H1 (cell line): ENCODE measurements around the gene C3orf22. TPM values are rescaled to one million over a fixed set of nuclear protein-coding genes. Genes with fewer than 3 reads are reported as not detected.

Experiments used
- GTF2F1 ChIP-seq: IDR thresholded peaks from 2 replicates; pipeline ENCODE4 v1.6.1; 2012; ENCODE audit warnings: low read depth, low read length, improper control_type of control experiment, borderline replicate concordance
- HDAC2 ChIP-seq, 2 experiments: fragments of 300-600 bp in 1 of 2; sonication (generic) in 1 of 2; IDR thresholded peaks; 2 replicates each; pipeline ENCODE4 v1.6.1; 2011 to 2012; ENCODE audit warnings: low read depth in 2 of 2, low read length in 2 of 2, mild to moderate bottlenecking in 2 of 2, moderate library complexity in 2 of 2, borderline replicate concordance in 1 of 2, inconsistent platforms in 1 of 2
- HDAC6 ChIP-seq: IDR thresholded peaks from one replicate; pipeline ENCODE4 v1.7.1; 2012; ENCODE audit warnings: low read depth, mild to moderate bottlenecking, inconsistent platforms, low read length, moderate library complexity
- JUN ChIP-seq: IDR thresholded peaks from 2 replicates; pipeline ENCODE4 v1.6.1; 2011; ENCODE audit warnings: low read depth, mild to moderate bottlenecking, improper control_type of control experiment, low read length
- MAFK ChIP-seq: IDR thresholded peaks from 2 replicates; pipeline ENCODE4 v1.6.1; 2012; ENCODE audit warnings: low read depth, mild to moderate bottlenecking, improper control_type of control experiment, low read length
- RFX5 ChIP-seq: IDR thresholded peaks from 2 replicates; pipeline ENCODE4 v1.6.1; 2011; ENCODE audit warnings: low read depth, low read length, improper control_type of control experiment, borderline replicate concordance
- SIN3A ChIP-seq, 2 experiments: IDR thresholded peaks in 1 of 2; conservative IDR thresholded peaks in 1 of 2; 2 replicates each; pipeline ENCODE4 v1.6.1; 2011 to 2012; ENCODE audit warnings: low read length in 2 of 2, improper control_type of control experiment in 1 of 2, low read depth in 1 of 2, mild to moderate bottlenecking in 1 of 2
- SP1 ChIP-seq: IDR thresholded peaks from 2 replicates; pipeline ENCODE4 v1.6.1; 2011; ENCODE audit warnings: low read depth, low read length
- SP4 ChIP-seq: IDR thresholded peaks from 2 replicates; pipeline ENCODE4 v1.6.1; 2012; ENCODE audit warnings: low read length, inconsistent platforms
- TAF7 ChIP-seq: optimal IDR thresholded peaks from 2 replicates; pipeline ENCODE3; 2011; ENCODE audit warnings: low read depth, mild to moderate bottlenecking, inconsistent platforms, low read length, moderate library complexity, borderline replicate concordance
- TBP ChIP-seq: IDR thresholded peaks from 2 replicates; pipeline ENCODE4 v1.6.1; 2011; ENCODE audit warnings: low read depth, low read length, improper control_type of control experiment
- polyA plus RNA-seq, 7 experiments: library from polyadenylated mRNA; depleted of rRNA in 3 of 7; stranded (reverse) in 5 of 7; unstranded in 2 of 7; fragments of >200 nt in 5 of 7; fragments of 200-250 nt in 2 of 7; gene quantifications; 1 replicate in 5 of 7; 2 replicates in 1 of 7; 4 replicates in 1 of 7; pipeline versions ENCODE4 v1.2.1 to v1.2.3, GENCODE V29; 2011 to 2013; ENCODE audit warnings: missing spikeins in 2 of 7, mixed read lengths in 2 of 7
- total RNA-seq: library from RNA; stranded (reverse); fragmentation: NEBNext Ultra II Directional; extraction: Animal tissue kit (Norgen Biotek cat#: 25700); gene quantifications from 2 replicates; pipeline ENCODE4 v1.2.1, GENCODE V29; 2021

C3orf22 gene
- total and polyA plus RNA-seq, 2 of the 8 experiments (the other 6 are each of a cell fraction or from before 2014, with no cell fraction given), result not detected

DNA sequence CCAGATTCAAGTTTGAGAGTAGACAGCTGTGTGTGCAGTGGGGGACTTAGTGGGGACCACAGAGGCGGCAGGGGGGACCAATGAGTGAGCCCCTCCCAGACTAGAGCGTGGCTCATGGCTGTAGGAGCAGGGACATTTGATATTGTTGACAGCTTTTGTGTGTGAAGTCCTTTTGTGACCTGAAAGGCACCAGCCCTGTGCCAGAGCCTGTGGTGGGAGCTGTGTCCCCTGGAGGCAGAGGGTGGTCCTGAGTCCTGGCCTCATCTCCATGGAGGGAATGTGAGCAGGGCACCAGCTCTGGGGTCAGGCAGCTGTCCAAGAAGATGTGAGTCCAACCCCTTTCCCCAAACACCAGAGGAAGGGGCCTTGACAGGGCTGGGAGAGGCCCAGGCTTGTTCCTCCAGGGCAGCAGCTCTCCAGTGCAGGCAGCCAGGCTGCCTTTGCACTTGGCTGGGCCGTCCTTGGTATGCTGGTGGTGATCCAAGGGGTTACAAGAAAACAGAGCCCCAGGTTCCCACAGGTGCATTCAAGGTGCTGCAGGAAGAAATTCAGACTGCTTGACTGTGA lies 10.1 kb upstream of the C3orf22 start (continued):
- TF ChIP-seq SP4 (no peak), MAFK (no peak), RFX5 (no peak), SP1 (no peak), HDAC6 (no peak), TAF7 (no peak), SIN3A (conservative IDR thresholded peaks at IDR 0.05 in 1 of 2, IDR thresholded peaks at IDR 0.05 in 1 of 2; ENCODE audit: low read depth in 1 of 2, low read length in 2 of 2) (no peak), TBP (no peak), GTF2F1 (no peak), JUN (no peak), HDAC2 (IDR thresholded peaks at IDR 0.05; ENCODE audit: borderline replicate concordance in 1 of 2, low read depth in 2 of 2, low read length in 2 of 2) (no peak)
